PC-9 (cell line): ENCODE results near the gene VAMP4.

ENCODE experiments used
- CTCF ChIP-seq: fragments of 200-600 bp; sonication (generic); conservative IDR thresholded peaks from 2 replicates; pipeline ENCODE4 v1.6.1; 2017; ENCODE audit warnings: mixed run types, antibody characterized with exemption, mild to moderate bottlenecking, moderate library complexity
- EZH2 ChIP-seq: fragments of 200-600 bp; sonication (generic); IDR thresholded peaks from 2 replicates; pipeline ENCODE4 v1.8.0; 2017; ENCODE audit warnings: antibody characterized with exemption, low read depth

- TF ChIP-seq CTCF (no peak), EZH2 (no peak)
Observed at GRCh38 chr1:171780583-171781175, 38.8 kb upstream of the VAMP4 start.
